Stimulated activated CD4-positive, alpha-beta T cell treated with anti-CD3 and anti-CD28 coated beads, Interleukin-1b, Interleukin-23, amount 100 ng/mL, for 48 hours (primary cell): ENCODE measurements around the gene NAB2.
A peak's percentile ranks its signal among the peaks of the same experiment; 100 is the strongest.

ENCODE experiments used
- DNase-seq: peaks from one replicate; pipeline ENCODE4 v3.0.0-alpha.2; 2020

Gene NAB2

GRCh38 chr12:57095440-57095839 is 6.5 kb downstream of the NAB2 start:
- no peak for DNase-seq

GRCh38 chr12:57096099-57096572 is 7.2 kb downstream of the NAB2 start:
- DNase-seq = no peak

- DNase-seq = no peak
These were observed 8.0 kb downstream of the NAB2 start for GRCh38 chr12:57096748-57097553.

GRCh38 chr12:57097554-57097835 is 8.6 kb downstream of the NAB2 start:
- DNase-seq = no peak

- DNase-seq = no peak
These were observed 9.6 kb downstream of the NAB2 start for GRCh38 chr12:57098546-57098945.

GRCh38 chr12:57099047-57099714 is 10.3 kb downstream of the NAB2 start:
- DNase-seq = no peak

- no peak for DNase-seq
These were observed 10.9 kb downstream of the NAB2 start for GRCh38 chr12:57099766-57100165.

- DNase-seq = no peak
These were observed 13.2 kb downstream of the NAB2 start for GRCh38 chr12:57101892-57102695.

- no peak for DNase-seq
These were observed 14.9 kb downstream of the NAB2 start for GRCh38 chr12:57103856-57104255.

- no peak for DNase-seq
These were observed 15.5 kb downstream of the NAB2 start for GRCh38 chr12:57104292-57104910.

- DNase-seq = no peak
These were observed 16.3 kb downstream of the NAB2 start for GRCh38 chr12:57105011-57105753.

GRCh38 chr12:57106021-57106708 is 17.3 kb downstream of the NAB2 start:
- DNase-seq = no peak

- no peak for DNase-seq
These were observed 18.7 kb downstream of the NAB2 start for GRCh38 chr12:57107456-57108155.

- no peak for DNase-seq
These were observed 20.5 kb downstream of the NAB2 start for GRCh38 chr12:57109207-57110103.

GRCh38 chr12:57110104-57111030 is 21.5 kb downstream of the NAB2 start:
- peak; percentile 83 for DNase-seq

- peak; percentile 82 for DNase-seq
These were observed 22.3 kb downstream of the NAB2 start, which contains the start of gene STAT6 for GRCh38 chr12:57111031-57111734. Gene STAT6 (minus strand): TSS chr12:57111362. CDS start chr12:57108278, 3,084 bp downstream.

GRCh38 chr12:57112492-57113294 is 23.8 kb downstream of the NAB2 start:
- DNase-seq = no peak
